ENCODE data around the gene ABCC4.

The ABCC4 gene

DNA sequence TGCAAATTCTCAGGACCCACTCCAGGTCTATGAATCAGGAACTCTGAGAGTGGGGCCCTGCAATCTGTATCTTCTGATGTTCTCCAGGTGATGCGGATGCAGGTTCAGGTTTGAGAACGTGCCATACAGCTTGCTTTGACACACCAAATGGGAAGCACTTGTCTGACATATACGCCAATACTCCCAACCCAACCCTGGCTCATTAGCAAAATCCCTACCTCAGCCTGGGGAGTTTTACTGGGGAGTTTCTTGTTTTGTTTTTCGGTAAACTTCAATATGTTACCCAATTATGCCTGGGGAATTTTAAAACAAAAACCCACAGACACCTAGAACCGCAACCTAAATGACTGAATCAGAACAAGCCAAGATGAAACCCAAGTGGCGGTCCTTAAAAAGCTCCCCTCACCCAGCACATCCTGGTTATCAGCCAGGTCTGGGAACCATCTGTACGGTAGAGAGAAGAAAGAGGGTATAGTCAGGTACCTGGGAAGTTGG, 41.2 kb downstream of the ABCC4 start:
- DNase-seq (ENCODE audit: low read depth, low spot score) = no peak

DNA sequence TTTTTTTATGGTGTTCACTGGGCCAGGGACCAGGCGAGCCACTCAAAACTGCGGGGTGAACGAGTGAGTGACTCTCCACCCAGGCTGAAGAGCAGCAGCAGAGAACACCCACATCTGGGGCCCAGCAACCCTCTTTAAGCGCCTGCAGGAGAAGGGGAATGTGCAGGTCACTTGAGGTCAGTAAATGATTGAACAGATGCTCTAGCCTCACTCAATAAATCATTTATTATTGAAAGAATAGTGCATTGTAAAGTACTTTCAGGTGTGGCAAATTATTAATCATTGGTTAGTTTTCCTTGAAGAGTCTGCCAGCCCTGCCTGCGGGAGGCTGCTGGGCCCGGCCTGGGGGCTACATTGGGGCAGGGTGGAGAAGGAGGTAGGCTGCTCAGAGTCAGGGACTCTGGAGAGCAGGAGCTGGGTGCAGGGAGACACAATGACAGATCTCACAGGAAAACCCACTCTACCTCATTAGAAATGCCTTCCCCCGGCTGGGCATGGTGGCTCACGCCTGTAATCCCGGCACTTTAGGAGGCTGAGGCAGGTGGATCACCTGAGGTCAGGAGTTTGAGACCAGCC, 42.5 kb downstream of the ABCC4 start:
- DNase-seq (ENCODE audit: low read depth, low spot score) = no peak

DNA sequence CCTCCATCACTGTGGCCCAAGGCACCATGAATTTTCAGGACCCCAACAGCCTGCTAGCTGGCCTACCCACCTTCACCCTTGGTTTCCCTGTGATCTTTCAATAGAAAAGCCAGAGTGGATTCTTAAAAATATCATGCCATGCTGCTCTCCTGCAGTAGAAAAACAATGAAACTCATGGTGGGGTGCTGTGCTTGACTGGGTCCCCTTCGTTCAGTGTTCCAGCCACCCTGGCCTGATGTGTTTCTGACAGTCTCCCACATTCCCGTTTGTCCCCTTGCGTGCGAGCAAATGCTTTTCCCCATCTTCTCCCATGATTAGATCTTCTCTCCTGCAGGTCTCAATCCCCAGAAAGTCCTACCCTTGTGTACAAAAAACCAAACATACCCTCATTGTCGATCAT, 43.2 kb downstream of the ABCC4 start:
- no peak for DNase-seq (ENCODE audit: low read depth, low spot score)

DNA sequence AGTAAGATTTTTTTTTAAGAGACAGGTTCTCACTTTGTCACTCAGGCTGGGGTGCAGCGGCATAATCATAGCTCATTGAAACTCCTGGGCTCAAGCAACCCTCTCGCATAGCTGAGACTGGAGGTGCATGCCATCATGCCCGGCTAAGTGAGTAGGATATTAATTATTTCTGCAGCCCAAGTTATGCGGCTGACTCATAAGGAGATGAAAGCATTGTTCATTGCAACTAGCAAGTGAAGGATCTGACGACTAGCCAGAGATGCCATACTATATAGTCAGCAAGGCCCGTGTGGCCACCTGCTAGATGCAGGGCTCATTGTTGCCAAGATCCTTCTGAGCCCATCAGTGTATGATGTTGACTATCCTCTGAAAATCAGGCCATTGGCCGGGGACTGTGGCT, 45.2 kb downstream of the ABCC4 start:
- no peak for DNase-seq (ENCODE audit: low read depth, low spot score)

DNA sequence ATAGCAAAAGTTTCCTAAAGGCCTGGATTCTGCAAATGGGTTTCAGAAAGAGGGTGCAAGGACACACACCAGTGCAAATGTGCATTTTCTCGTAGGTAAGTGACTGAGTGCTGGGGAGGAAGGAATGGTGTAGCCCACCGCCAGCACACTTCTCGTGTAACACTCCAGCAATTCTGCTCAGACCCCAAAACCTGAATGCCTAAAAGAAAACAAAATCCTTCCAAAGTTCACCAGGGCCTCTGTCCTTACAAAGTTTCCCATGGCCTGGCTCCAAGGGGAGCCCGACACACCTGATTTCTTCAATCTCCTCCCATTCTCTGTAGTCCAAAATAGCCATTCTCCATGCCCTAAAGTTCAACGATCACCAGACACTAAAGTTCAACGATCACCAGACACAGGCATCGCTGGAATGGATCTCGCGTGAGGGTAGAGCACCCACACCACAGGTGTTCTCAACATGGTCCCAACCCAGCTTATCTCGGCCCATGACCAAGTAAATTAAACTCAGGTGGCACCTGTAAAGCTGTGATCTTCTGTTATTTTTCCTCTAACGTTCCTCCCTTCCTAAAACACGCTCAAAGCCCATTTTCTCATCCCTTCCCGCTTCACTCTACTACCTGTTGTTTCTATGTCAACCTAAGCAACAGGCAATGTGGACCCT, 46.0 kb downstream of the ABCC4 start:
- no peak for DNase-seq (ENCODE audit: low read depth, low spot score)

DNA sequence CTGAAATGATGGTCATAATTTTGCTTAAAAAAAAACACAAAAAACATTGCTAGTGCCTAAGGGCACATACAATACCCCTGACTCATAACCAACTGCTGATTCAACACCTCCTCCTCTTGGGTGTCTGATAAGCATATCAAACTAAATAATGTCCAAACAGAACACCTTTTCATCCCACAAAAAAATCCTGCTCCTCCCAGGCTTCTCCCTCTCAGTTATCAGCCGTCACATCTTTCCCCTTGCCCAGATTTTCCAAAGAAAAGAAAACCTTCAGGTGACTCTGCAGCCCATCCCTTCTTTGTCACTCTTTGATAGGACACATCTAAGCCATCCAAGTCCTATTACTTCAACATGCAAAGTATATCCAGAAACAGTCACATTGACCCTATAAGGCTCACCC, 46.9 kb downstream of the ABCC4 start:
- no peak for DNase-seq (ENCODE audit: low read depth, low spot score)

DNA sequence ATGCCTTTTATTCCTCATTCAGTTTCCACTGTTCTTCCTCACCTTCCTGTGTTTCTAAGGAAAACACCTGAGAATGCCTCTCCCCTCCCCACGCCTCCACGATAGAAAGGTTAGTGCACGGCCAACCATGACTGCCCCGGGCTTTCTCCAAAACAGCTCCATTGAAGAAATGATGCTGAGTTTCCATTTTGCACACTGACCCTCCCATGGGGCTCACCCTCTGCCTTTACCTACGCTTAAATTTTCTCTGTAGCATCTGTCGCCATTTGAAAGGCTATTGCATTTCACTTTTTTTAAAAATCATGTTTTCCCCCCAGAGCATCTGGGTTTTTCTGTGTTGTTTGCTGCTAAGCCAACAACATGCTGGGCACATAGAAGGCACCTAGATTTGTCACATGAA, 48.2 kb downstream of the ABCC4 start:
- no peak for DNase-seq (ENCODE audit: low read depth, low spot score)

DNA sequence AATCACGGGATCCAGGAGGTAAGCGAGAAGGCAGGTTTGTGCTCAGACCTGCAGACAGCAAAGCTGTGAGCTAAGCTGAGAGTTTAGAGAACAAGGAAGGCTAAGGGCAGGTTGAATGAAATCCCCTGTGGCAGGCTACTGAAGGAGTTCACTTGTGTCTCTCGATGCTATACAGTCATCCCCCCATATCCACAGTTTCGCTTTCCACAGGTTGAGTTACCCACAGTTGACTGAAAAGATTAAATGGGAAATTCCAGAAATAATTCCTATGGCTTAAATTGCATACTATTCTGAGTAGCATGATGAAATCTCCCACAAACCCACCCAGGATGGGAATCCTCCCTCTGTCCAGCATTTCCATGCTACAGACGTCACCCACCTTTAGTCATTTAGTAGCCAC, 49.6 kb downstream of the ABCC4 start:
- no peak for DNase-seq (ENCODE audit: low read depth, low spot score)

DNA sequence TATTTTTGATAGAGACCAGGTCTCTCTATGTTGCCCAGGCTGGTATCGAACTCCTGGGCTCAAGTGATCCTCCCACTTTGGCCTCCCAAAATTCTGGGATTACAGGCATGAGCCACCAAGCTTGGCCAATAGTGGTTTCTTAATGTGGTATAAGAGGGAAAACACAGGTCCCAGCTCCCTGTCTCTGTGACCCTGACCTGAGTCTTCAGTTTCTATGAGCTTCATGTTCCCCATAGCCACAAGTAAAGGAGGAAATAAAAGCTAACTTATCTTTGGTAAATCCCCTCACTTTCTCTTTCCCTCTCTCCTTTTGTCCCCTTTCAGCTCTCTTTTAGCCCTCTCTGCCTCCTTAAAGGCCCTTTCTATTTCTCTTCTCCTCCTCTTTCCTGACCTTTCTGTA, 50.3 kb downstream of the ABCC4 start:
- no peak for DNase-seq (ENCODE audit: low read depth, low spot score)

DNA sequence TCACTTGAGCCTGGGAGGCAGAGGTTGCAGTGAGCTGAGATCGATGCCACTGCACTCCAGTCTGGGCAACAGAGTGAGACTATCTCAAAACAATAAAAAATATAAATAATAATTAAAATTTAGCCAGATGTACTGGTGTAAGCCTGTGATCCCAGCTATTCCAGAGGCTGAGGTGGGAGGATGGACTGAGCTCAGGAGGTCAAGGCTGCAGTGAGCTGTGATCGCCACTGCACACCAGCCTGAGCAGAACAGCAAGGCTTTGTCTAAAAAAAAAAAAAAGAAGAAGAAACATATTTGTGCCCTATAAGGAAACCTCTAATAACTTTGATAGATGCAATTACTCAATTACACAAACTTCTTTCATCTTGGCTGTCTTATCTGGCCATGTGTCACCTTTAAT, 52.3 kb downstream of the ABCC4 start:
- DNase-seq (ENCODE audit: low read depth, low spot score) = no peak

DNA sequence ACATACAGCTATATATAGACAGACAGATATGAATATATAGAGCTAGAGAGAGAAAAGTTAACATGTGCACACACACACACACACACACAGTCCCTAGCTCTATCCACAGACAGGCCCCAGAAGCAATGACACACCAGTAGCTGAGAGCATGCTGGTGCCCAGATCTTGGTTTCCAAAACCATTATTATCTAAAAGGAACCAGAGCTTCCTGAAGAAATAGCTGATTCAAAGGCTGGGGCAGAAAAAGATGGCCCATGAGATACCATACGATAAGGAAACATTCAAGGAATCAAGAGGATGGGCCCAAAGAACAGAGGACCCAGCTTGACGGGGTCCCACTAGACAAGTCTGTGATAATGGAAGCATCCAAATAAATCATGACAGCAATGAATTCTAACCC, 53.4 kb downstream of the ABCC4 start:
- DNase-seq (ENCODE audit: low read depth, low spot score) = no peak

DNA sequence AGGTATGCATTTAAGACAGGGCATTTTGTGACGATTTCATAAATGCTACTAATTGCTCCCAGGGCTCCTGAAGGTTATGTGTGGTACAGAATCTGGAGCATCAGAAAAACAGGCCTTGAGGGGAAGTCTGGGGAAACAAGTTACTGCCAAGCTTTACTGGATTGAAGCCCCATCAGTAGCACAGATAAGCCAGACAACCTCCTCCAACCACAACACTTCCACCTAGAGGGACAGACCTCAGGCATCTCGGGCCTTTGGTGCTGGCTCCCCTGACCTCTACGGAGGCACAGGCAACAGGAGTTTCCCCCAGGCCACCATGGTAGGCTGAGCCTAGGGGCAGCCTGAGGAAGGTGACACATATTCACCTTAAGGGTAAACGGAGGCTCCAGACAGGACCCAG, 54.1 kb downstream of the ABCC4 start:
- DNase-seq (ENCODE audit: low read depth, low spot score) = no peak

DNA sequence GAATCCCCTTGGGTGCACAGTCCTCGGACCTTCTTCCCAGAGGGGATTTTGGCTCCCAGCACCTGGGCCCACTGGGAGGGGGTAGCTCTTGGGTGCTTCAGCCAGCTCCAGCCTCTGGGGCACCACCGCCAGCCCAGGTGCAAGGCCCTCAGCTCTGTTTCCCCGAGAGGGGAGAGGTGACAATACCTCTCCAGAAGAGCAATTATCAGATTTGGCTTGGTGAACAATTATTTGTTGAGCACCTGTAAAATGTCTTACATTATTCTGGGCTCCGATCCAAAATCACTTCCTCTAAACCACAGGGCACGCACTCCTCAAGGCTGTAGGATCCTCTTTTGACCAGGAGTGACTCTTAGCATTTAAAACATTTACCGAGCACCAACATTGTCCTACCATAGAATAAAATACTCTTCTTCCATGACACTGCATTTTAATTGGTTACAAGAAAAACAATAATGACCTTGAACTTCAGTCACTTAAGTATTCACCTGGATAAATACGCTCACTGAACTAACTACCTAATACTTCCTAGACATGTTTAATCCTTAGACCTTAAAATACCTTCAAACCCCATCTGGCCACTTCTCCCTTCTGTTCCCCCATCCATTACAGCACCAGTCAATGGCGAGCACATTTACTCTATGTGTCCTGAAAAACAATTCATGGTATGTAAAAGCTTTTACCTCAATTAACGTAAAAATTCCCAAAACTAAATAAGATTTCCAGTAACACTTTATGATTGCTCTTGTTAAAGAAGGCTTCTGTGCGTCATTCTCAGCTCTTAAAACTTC, 54.8 kb downstream of the ABCC4 start:
- DNase-seq (ENCODE audit: low read depth, low spot score) = no peak

DNA sequence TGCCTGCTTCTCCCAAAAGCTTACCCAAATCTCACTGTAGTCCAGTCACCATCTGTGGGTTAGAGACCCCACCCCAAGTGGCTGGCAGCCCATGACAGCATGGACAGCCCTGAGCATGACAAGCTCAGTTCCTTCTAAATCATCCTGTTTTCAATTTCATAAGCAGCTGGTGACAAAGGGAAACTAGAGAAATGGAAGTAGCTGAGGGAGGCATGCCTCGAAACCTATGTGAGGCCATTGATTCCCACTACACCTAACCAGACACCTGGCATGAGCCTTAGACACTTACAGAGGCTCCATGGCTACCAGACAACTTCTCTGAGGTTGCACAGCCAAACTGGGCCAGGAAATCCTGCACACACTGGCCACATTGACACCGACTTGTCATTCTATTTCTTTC, 56.2 kb downstream of the ABCC4 start:
- no peak for DNase-seq (ENCODE audit: low read depth, low spot score)

DNA sequence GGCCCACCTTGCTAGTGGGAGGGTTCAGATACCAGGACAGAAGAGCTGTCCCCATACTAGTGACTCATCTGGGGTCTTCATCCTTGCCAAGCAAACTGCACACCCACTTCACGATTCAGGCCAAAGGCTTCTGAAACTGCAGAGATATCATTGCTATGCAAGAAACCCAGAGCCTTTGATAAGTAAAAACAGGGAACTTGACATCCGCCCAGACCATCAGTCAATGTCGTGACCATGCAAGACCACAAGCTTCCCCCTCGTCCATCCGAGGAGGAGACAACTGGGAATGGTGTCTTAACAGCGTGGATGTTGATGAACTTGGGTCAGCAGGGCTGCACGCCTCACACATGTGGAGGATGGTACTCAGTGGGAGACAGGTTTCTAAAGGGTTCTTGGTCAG, 58.0 kb downstream of the ABCC4 start:
- DNase-seq (ENCODE audit: low read depth, low spot score) = no peak

DNA sequence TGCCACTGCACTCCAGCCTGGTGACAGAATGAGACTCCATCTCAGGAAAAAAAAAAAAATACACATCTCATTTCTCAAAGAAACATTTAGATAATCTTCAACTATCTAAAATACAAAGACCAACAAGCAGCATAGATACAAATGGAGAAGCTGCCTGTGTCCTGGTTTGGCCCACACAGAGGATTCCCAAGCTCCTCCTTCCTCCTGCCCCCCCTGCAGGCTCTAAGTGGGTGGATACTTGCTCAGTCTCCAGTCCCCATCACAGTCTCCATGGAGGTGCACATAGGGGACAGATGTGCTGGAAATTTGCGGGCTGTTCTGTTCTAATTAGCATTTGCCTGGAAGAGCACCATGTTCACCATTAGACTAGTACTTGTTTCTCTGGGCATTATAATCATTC, 59.9 kb downstream of the ABCC4 start:
- no peak for DNase-seq (ENCODE audit: low read depth, low spot score)

DNA sequence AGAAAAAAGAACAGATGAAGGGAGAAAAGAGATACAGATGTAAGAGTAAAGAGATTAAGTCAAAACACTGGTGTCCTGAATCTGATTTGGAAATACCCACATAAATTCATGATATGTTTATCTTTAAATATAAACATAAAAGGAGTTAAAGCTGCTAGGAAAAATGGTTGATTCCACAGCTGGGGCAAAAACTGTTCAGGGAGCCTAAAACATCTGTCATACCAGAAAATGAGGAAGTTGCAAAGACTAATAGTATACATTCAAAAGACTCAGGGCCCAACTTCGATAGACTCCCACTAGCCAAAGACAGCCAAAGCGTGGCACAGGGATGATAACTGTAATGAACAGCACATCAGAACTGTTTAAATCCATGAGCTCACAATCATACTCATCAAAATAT, 62.0 kb downstream of the ABCC4 start:
- no peak for DNase-seq (ENCODE audit: low read depth, low spot score)

DNA sequence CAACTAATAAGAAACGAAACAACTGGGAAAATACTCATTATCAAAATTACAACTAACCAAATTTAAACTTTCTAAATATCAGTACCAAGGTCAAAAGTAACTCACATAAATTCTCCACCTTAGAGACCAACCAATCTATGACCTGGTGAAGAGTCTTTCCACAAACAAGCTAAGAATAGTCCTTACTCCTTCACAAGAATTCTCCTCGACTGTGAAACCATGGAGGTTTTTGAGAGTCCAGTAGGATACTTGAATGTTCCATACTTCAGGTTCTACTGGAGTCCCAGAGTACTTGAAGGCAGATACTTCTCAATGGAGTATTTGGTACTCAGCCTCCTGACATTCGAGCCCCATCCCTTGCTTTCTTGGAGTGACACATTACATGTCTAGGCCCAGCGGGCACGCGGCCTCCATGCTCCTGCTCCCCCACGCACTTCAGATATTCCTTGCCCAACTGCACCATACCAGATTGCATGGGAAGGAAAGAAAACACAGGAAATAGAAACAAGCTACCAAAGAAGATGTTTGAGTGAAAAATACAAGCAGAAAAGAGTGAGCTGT, 63.9 kb downstream of the ABCC4 start:
- DNase-seq (ENCODE audit: low read depth, low spot score) = no peak

DNA sequence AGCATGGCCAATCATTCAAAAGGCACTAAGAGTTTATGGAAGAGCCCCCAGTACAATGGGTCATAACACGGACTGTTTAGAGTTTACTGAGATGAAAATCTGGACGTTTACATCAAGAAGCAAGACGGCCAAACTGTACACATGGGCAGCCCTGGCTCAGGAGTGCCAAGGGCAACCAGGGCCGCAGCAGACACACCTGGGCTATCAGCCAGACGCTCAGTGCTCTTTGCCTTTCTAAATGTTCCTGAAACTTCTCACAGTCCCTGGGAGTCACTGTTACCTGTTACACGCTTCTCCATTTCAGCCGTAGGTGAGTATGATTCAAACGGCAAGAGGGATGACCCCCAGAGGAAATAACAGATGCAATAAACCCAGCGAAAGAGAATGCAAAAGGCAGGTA, 64.5 kb downstream of the ABCC4 start:
- no peak for DNase-seq (ENCODE audit: low read depth, low spot score)

DNA sequence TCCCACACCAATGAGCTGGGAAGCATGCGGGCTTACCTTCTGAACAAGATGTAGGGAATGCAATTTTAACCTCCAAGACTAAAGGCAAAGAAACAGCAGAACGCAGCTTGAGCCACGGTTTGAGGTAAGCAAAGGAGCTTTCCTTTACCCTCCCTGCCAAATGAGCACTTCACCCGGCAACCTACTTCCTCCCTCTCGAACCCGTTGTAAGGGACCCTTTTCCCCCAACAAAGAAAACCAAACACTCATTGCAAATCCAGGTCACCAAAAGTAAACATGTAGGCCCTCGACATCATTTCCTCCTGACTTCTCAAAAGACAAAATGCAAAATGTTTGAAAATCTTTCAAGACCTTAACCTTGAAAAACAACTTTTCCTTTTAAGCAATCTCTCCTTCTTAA, 65.3 kb downstream of the ABCC4 start:
- DNase-seq (ENCODE audit: low read depth, low spot score) = no peak

DNA sequence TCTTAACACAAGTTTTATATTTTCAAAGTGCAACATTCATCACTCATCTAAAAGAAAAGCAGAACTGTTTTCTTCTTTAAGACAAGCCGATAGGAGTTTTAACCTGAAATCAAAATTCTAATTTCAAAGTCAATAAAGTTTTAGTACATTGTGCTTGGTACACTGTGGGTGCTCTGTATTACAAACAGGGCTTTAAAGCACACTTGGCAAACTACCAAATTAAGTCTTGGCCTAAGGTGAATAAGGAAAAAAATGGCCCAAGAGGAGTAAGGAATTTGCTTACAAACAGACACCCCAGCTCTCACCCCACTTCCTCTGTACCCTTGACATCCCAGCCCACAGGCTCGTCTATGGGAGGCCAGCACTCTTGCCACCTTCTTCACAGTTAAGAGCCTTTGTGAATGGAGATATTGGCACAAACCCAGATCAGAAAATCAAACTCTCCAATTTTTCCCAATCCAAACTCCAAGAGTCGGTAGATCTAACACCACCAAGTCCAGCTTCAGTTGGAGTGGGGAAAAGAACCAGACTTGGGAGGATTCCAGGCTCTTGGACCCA, 66.0 kb downstream of the ABCC4 start:
- no peak for DNase-seq (ENCODE audit: low read depth, low spot score)

DNA sequence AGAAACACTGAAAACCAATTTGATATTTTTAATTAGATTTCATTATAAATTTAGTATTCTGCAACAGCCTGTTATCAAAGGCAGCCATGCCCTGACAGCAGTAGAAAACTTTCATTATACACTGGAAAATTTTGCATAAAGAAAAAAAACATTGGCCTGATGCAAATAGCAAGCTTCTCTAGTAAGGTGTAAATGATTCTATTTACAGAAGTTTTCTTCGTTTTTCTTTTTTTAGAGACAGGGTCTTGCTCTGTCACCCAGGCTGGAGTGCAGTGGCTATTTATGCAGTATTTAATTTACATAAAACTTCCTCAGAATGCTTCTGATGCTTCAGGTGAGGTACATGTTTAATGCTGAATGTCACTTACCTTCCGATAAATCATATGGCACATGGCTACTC, 67.0 kb downstream of the ABCC4 start:
- no peak for DNase-seq (ENCODE audit: low read depth, low spot score)
